GM12878 (cell line): ENCODE measurements around the gene SSH3. TPM values are rescaled to one million over a fixed set of nuclear protein-coding genes. Genes with fewer than 3 reads are reported as not detected.

ENCODE experiments used
- CBFB ChIP-seq: IDR thresholded peaks from 2 replicates; pipeline ENCODE4 v1.6.1; 2016; ENCODE audit warnings: antibody characterized with exemption, low read depth
- EED ChIP-seq: sonication (generic); IDR thresholded peaks from 2 replicates; pipeline ENCODE4 v1.6.1; 2016; ENCODE audit warnings: antibody characterized with exemption, low read depth
- EP300 ChIP-seq, 2 experiments: fragments of 150-350 bp in 1 of 2; IDR thresholded peaks; 2 replicates each; pipeline ENCODE4 v1.6.1; 2011 to 2012; ENCODE audit warnings: low read depth in 2 of 2, low read length in 2 of 2, borderline replicate concordance in 1 of 2, improper control_type of control experiment in 1 of 2, inconsistent platforms in 1 of 2; ENCODE audit not compliant: control insufficient read depth in 1 of 2
- MEF2A ChIP-seq: IDR thresholded peaks from 2 replicates; pipeline ENCODE4 v1.6.1; 2011; ENCODE audit warnings: low read depth, mild to moderate bottlenecking, low read length, moderate library complexity; ENCODE audit not compliant: insufficient read depth
- MEF2B ChIP-seq: fragments of 450-650 bp; IDR thresholded peaks from 2 replicates; pipeline ENCODE4 v1.6.1; 2018; ENCODE audit warnings: mild to moderate bottlenecking, moderate library complexity; ENCODE audit not compliant: partially characterized antibody, poor library complexity, severe bottlenecking
- PAX8 ChIP-seq: fragments of 450-650 bp; IDR thresholded peaks from 2 replicates; pipeline ENCODE4 v1.6.1; 2017; ENCODE audit warnings: mild to moderate bottlenecking, moderate library complexity
- RFX5 ChIP-seq: IDR thresholded peaks from 2 replicates; pipeline ENCODE4 v1.6.1; 2011; ENCODE audit warnings: low read depth, low read length, improper control_type of control experiment
- SMARCA5 ChIP-seq: fragments of 450-650 bp; IDR thresholded peaks from 2 replicates; pipeline ENCODE4 v1.6.1; 2017; ENCODE audit warnings: mild to moderate bottlenecking
- SREBF2 ChIP-seq: IDR thresholded peaks from 2 replicates; pipeline ENCODE4 v1.6.1; 2012; ENCODE audit warnings: mild to moderate bottlenecking, low read length
- ZNF384 ChIP-seq: IDR thresholded peaks from 2 replicates; pipeline ENCODE4 v1.6.1; 2012; ENCODE audit warnings: low read depth, mild to moderate bottlenecking, low read length, improper control_type of control experiment, borderline replicate concordance
- polyA plus RNA-seq, 11 experiments: library from polyadenylated mRNA; depleted of rRNA in 4 of 11; unstranded in 6 of 11; stranded (reverse) in 5 of 11; fragments of >200 nt; fragmentation: Nextera tagmentation in 4 of 11; fragmentation: Illumina TruSeq in 1 of 11; extraction: Ambion mirVana in 4 of 11; extraction: Trizol in 1 of 11; gene quantifications; 1 replicate in 1 of 11; 2 replicates in 10 of 11; pipeline versions ENCODE4 v1.2.1 to v1.2.3, GENCODE V29; 2011 to 2016; ENCODE audit warnings: inconsistent platforms in 2 of 11, missing spikeins in 2 of 11, low read depth in 1 of 11
- total RNA-seq, 4 experiments: library from RNA; depleted of rRNA in 3 of 4; stranded (reverse); fragments of >200 nt in 3 of 4; fragmentation: Illumina TruSeq in 1 of 4; extraction: Trizol in 1 of 4; gene quantifications; 2 replicates each; pipeline versions ENCODE4 v1.2.1 to v1.2.3, GENCODE V29; 2013 to 2021
- TF ChIP-seq, protein P1 (sequence below): fragments of 450-650 bp; IDR thresholded peaks from 2 replicates; pipeline ENCODE4 v1.6.1; 2017; ENCODE audit warnings: low read depth, mild to moderate bottlenecking, moderate library complexity
- TF ChIP-seq, protein P2 (sequence below), 3 experiments: IDR thresholded peaks in 2 of 3; conservative IDR thresholded peaks in 1 of 3; 2 replicates each; pipeline ENCODE4 v1.5.1; 2011; ENCODE audit warnings: low read depth in 3 of 3, low read length in 3 of 3, mild to moderate bottlenecking in 3 of 3, control low read depth in 2 of 3, moderate library complexity in 2 of 3, inconsistent platforms in 1 of 3, mixed read lengths in 1 of 3; ENCODE audit not compliant: control insufficient read depth in 2 of 3, insufficient read depth in 1 of 3; ENCODE audit errors: extremely low read depth in 1 of 3
- TF ChIP-seq, protein P3 (sequence below): fragments of 450-650 bp; formaldehyde crosslinking; IDR thresholded peaks from 2 replicates; pipeline ENCODE4 v1.4.0; 2020; ENCODE audit warnings: mild to moderate bottlenecking, moderate library complexity
- TF ChIP-seq, protein P4 (sequence below): fragments of 450-650 bp; conservative IDR thresholded peaks from 2 replicates; pipeline ENCODE4 v1.6.1; 2017; ENCODE audit warnings: mild to moderate bottlenecking, moderate library complexity
- TF ChIP-seq, protein P5 (sequence below): fragments of 450-650 bp; IDR thresholded peaks from 2 replicates; pipeline ENCODE4 v1.6.1; 2016; ENCODE audit warnings: mild to moderate bottlenecking

The SSH3 gene
- total and polyA plus RNA-seq, 10 of the 15 experiments (the other 5 are each of a cell fraction or from before 2014, with no cell fraction given): 0.05 to 0.83 (median 0.28) TPM; not detected in 3

DNA sequence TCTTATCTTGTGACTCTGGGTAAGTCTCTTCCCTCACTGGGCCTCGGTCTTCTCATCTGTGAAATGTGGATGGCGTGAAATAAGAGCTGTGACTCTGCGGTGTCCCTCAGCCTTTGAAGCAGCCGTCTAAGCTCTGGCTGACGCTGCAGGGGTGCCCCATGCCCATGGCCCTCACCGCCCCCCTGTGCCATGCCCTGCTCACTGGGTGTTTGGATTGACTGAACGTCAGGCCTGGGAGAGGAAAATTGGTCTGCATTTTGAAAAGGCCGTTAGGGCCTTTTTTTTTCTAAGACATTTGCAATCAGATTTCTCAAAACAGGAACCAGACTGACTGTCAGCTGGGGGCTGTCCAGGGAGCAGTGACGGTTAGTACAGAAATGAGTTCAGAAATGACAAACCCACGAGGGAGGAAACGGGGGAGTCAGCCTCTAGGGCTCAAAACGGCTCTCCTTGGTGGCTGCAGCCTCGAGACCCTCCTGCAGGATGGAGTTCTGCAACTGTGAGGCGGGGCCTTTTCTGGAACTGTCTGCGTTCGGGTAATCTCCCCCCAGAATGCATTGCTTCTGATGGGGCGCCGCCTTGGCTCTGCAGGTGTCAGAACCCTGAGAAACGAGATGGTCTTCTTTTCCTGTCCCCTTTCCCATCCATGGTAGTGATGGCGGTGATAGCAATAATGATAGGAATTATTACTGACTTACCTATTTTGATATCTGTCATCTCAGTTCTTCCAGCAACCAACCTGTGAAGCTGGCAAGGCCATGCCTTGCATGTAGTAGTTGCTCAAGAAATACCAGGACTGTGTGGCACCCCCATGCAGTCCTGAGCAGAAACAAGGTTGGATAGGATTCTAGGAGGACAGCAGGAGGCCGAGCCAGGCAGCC, 35.0 kb upstream of the SSH3 start (continued):
- TF ChIP-seq, protein P1, sequence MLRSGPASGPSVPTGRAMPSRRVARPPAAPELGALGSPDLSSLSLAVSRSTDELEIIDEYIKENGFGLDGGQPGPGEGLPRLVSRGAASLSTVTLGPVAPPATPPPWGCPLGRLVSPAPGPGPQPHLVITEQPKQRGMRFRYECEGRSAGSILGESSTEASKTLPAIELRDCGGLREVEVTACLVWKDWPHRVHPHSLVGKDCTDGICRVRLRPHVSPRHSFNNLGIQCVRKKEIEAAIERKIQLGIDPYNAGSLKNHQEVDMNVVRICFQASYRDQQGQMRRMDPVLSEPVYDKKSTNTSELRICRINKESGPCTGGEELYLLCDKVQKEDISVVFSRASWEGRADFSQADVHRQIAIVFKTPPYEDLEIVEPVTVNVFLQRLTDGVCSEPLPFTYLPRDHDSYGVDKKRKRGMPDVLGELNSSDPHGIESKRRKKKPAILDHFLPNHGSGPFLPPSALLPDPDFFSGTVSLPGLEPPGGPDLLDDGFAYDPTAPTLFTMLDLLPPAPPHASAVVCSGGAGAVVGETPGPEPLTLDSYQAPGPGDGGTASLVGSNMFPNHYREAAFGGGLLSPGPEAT: no peak; the same call in 1 of the 2 replicates
- TF ChIP-seq SREBF2: no peak
- TF ChIP-seq CBFB: peak; percentile 54; the same call in 1 of the 2 replicates
- no peak for TF ChIP-seq PAX8
- peak; percentile 64 to 67 for TF ChIP-seq EP300 (IDR thresholded peaks at IDR 0.05; ENCODE audit: borderline replicate concordance in 1 of 2, control insufficient read depth in 1 of 2, low read depth in 2 of 2, low read length in 2 of 2)
- TF ChIP-seq, protein P2, sequence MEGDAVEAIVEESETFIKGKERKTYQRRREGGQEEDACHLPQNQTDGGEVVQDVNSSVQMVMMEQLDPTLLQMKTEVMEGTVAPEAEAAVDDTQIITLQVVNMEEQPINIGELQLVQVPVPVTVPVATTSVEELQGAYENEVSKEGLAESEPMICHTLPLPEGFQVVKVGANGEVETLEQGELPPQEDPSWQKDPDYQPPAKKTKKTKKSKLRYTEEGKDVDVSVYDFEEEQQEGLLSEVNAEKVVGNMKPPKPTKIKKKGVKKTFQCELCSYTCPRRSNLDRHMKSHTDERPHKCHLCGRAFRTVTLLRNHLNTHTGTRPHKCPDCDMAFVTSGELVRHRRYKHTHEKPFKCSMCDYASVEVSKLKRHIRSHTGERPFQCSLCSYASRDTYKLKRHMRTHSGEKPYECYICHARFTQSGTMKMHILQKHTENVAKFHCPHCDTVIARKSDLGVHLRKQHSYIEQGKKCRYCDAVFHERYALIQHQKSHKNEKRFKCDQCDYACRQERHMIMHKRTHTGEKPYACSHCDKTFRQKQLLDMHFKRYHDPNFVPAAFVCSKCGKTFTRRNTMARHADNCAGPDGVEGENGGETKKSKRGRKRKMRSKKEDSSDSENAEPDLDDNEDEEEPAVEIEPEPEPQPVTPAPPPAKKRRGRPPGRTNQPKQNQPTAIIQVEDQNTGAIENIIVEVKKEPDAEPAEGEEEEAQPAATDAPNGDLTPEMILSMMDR (IDR thresholded peaks at IDR 0.05 in 2 of 3, conservative IDR thresholded peaks at IDR 0.05 in 1 of 3; ENCODE audit: control insufficient read depth in 2 of 3, extremely low read depth in 1 of 3, insufficient read depth in 1 of 3, low read depth in 3 of 3, low read length in 3 of 3): no peak
- peak; percentile 69 for TF ChIP-seq MEF2B
- TF ChIP-seq, protein P3, sequence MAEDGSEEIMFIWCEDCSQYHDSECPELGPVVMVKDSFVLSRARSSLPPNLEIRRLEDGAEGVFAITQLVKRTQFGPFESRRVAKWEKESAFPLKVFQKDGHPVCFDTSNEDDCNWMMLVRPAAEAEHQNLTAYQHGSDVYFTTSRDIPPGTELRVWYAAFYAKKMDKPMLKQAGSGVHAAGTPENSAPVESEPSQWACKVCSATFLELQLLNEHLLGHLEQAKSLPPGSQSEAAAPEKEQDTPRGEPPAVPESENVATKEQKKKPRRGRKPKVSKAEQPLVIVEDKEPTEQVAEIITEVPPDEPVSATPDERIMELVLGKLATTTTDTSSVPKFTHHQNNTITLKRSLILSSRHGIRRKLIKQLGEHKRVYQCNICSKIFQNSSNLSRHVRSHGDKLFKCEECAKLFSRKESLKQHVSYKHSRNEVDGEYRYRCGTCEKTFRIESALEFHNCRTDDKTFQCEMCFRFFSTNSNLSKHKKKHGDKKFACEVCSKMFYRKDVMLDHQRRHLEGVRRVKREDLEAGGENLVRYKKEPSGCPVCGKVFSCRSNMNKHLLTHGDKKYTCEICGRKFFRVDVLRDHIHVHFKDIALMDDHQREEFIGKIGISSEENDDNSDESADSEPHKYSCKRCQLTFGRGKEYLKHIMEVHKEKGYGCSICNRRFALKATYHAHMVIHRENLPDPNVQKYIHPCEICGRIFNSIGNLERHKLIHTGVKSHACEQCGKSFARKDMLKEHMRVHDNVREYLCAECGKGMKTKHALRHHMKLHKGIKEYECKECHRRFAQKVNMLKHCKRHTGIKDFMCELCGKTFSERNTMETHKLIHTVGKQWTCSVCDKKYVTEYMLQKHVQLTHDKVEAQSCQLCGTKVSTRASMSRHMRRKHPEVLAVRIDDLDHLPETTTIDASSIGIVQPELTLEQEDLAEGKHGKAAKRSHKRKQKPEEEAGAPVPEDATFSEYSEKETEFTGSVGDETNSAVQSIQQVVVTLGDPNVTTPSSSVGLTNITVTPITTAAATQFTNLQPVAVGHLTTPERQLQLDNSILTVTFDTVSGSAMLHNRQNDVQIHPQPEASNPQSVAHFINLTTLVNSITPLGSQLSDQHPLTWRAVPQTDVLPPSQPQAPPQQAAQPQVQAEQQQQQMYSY (CRISPR knock-in tag): no peak
- TF ChIP-seq RFX5: no peak
- TF ChIP-seq MEF2A: 0 out of 2 replicates have a peak, but pooled peaks have one; percentile 56
- peak; percentile 86 for TF ChIP-seq EED
- TF ChIP-seq, protein P4, sequence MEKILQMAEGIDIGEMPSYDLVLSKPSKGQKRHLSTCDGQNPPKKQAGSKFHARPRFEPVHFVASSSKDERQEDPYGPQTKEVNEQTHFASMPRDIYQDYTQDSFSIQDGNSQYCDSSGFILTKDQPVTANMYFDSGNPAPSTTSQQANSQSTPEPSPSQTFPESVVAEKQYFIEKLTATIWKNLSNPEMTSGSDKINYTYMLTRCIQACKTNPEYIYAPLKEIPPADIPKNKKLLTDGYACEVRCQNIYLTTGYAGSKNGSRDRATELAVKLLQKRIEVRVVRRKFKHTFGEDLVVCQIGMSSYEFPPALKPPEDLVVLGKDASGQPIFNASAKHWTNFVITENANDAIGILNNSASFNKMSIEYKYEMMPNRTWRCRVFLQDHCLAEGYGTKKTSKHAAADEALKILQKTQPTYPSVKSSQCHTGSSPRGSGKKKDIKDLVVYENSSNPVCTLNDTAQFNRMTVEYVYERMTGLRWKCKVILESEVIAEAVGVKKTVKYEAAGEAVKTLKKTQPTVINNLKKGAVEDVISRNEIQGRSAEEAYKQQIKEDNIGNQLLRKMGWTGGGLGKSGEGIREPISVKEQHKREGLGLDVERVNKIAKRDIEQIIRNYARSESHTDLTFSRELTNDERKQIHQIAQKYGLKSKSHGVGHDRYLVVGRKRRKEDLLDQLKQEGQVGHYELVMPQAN: no peak
- peak; percentile 54; the same call in 1 of the 2 replicates for TF ChIP-seq SMARCA5
- TF ChIP-seq ZNF384: peak; percentile 56; the same call in 1 of the 2 replicates
- TF ChIP-seq, protein P5, sequence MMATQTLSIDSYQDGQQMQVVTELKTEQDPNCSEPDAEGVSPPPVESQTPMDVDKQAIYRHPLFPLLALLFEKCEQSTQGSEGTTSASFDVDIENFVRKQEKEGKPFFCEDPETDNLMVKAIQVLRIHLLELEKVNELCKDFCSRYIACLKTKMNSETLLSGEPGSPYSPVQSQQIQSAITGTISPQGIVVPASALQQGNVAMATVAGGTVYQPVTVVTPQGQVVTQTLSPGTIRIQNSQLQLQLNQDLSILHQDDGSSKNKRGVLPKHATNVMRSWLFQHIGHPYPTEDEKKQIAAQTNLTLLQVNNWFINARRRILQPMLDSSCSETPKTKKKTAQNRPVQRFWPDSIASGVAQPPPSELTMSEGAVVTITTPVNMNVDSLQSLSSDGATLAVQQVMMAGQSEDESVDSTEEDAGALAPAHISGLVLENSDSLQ: peak; percentile 81
